Measurements from ENCODE around the gene TCEA2.
"Not testable (repeated sequence)": the region's sequence is repeated elsewhere in the genome, so short reads cannot be mapped to it uniquely, and the experiment has no call there.

Gene TCEA2

DNA sequence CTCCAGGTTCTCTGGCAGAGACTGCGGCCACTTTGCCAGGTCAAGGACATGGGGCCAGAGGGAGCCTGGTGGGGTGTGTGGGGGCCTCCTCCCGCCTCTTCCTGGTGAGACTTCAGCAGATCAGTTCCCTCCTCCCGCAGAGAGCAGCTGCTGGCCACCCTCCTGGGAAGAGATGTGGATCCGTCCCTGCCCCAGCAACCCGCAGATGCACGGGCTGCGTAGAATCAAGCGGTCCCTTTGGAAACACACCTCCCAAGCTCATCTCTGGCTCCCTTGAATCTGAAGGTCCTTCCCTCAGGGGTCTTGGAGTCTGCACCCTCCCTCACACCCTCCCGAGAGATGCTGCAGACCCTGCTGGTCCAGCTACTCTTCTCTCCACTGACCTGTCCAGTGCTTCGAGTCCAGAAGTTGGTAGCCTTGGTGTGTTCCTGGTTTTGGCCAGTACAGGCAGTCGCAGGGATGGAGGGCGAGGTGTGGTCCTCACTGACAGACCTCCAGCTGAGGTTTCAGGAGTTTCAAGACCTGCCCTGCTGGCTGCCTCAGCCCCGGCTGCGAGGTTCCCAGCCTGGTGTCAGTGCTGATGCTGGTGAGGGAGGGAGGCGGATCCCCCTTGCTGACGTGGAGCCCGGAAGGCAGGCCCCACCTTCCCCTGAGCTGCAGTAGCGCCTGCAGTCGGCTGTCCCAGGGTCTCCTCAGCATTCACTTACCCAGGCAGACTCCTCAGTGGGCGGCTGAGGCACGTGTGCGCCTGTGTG, 44.2 kb downstream of the TCEA2 start, which contains the start of gene NPBWR2:
Gene NPBWR2, minus strand, starts transcription at position 585 of the 755 bp plus-strand sequence. CDS start 734 bp downstream, outside the sequence.
- no peak for DNase-seq (ENCODE audit: low read depth in 1 of 2, low spot score in 1 of 2)

- no peak for DNase-seq (ENCODE audit: low read depth in 1 of 2, low spot score in 1 of 2)
Measured at GRCh38 chr20:64107736-64108457, 44.9 kb downstream of the TCEA2 start.

DNA sequence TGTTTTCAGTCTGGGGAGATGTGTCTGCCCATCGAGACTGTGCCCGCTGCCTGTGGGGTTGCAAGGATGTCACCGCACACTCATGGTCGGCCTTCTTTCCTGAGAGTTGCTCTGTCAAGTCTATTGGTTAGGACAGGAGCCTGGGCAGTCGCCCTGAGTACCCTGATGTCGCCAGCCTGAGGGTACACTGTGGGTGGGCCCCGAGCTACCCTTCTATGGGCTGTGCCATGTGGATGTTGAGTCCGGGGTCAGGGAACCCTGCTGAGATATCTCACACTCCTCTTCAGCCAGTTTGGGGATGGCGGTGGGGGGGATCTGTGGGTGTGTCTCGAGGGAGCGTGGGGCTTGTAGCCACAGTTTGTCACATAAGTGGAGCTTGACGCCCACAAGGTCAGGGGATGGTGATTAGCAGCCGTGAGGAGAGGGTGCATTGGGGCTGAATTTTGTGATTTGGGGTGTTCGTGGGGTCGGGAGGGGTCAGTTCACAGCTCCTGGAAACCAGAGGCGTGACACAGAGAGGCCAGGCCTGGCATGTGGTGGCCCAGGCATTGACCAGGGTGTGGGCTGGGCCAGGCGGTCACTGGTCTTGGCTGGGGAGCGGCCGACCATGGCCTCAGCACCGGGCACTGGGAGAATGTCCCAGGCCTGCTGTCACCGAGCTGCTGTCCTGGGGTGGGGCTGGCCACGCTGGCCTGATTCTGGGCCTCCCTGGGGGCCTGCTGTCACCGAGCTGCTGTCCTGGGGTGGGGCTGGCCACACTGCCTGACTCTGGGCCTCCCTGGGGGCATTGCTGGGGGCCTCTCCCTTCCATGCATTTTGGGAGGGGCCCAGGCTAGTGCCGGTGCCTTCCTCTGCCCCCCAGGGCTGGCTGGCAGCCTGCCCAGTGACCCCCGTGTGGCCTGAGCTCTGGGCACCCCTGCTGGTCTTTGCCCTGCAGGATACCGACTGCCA, 46.0 kb downstream of the TCEA2 start:
- DNase-seq (ENCODE audit: low read depth in 1 of 2, low spot score in 1 of 2): no peak

- DNase-seq (ENCODE audit: low read depth in 1 of 2, low spot score in 1 of 2): no peak
Measured at GRCh38 chr20:64109831-64110391, 46.9 kb downstream of the TCEA2 start.

DNA sequence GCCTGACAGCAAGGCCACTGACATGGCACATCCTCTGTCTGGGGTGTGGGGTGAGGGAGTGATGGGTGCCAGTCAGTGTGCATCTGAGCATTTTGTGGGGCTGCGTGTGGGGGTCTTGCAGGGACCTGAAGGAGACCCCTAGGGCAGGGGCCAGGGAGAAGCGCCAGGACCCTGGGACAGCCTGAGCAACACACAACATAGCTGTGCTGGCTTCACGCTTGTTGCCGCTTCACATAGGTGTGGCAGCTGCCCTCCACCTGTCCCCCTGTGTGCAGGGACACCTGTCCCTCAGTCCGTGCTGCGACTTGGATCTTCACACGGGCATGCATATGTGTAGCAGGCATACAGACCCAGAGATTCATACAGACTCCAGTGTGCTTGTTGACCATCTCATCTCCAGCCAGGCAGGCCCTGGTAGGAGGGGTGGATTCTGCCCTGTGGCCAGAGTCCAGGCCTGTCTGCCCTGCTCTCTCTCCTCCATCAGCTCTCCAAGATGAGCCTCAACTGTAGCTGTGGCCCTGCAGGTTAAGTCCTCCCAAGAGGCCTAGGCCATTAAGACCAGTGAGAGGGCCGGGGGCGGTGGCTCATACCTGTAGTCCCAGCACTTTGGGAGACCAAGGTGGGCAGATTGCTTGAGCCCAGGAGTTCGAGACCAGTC, 47.5 kb downstream of the TCEA2 start:
- DNase-seq (ENCODE audit: low read depth in 1 of 2, low spot score in 1 of 2): no peak

DNA sequence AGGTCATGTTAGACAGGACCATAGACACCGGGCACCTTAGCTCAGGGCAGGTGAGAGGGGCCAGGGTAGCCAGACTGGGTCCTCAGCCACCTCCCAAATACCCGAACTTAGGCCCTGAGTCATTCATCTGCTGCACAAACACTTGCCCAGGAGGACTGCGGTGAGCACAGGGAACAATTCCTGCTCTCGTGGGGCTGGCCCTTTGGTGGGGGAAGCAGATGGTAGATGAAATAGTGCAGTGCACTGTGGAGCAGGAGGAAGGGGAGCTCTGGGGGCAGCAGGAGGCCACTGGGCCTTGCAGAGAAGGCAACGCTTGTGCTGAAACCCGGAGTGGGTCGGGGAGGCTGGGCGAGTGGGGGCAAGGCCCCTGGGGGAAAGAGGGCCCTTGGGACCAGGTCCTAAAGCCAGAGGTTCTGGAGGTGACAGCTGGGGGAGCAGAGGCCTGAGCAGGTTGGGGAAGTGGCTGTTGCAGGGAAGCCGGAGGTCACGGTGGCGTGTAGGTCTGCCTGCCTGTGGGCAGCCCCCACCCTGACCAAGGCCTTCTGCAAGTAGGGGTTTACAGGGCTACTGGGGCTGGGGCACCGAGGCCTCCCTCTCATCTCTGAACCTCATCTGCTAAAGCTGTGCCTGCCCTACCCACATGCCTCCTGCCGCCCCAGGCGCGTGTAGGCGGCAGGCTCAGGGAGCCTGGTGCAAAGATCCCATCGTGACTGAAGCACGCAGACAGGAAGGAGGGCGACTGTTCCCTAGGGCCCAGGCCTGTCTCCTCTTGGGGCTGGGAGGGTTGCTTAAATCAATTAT, 49.0 kb downstream of the TCEA2 start:
- DNase-seq (ENCODE audit: low read depth in 1 of 2, low spot score in 1 of 2): no peak

DNA sequence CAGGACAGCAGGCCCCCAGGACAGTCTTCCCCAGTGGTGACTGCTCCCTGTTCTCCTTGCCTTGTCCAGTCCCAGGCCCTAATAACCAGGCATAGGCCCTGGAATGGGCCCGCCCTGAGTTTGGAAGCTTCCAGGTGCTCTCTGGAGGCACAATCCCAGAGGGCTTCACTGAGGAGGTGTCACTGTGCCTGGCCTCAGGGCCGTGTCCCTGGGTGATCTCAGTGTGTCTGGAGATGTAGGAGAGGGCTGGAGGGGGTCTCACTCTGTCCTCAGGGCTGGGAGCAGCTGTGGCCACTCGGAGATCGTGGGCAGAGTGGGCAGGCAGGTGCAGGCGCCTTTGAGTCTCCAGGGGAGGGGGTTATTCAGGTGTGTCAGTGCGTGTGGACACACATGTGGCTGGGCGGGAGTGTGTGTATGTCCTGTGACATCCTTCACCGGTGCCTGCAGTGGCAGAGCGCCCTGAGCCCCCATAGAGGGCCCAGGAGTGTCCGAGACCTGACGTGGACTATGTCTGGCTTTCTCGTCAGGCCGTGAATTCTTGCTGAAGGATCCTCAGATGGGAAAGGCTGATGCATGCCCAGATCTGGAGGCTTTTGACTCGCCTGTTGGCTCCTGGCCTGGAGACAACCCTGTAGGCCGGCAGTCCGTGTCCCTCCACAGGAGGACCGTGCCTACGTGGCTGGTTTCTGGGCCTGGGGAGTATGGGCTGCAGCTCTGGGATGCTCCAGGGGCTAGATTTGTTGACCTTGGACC, 49.9 kb downstream of the TCEA2 start:
- no peak for DNase-seq (ENCODE audit: low read depth in 1 of 2, low spot score in 1 of 2)

DNA sequence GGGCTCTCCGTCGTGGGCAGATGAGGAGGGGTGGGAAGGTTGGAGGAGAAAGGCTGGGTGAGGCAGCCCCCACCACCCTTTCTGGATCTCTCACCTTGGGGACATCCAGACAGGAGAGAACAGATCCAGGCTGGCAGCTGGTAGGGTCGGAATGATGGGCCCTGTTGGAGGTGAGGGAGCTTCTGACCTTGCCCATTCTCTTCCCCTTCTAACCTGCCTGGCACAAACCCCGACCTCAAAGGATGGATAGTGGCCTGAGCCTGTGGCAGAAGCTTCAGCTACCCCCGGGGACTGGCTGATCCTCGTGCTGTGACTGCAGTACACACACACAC, 50.4 kb downstream of the TCEA2 start:
- DNase-seq (ENCODE audit: low read depth in 1 of 2, low spot score in 1 of 2): no peak

GRCh38 chr20:64113796-64114355, 50.9 kb downstream of the TCEA2 start:
- DNase-seq (ENCODE audit: low read depth in 1 of 2, low spot score in 1 of 2): no peak

GRCh38 chr20:64114356-64114971, 51.5 kb downstream of the TCEA2 start:
- DNase-seq (ENCODE audit: low read depth in 1 of 2, low spot score in 1 of 2): no peak

DNA sequence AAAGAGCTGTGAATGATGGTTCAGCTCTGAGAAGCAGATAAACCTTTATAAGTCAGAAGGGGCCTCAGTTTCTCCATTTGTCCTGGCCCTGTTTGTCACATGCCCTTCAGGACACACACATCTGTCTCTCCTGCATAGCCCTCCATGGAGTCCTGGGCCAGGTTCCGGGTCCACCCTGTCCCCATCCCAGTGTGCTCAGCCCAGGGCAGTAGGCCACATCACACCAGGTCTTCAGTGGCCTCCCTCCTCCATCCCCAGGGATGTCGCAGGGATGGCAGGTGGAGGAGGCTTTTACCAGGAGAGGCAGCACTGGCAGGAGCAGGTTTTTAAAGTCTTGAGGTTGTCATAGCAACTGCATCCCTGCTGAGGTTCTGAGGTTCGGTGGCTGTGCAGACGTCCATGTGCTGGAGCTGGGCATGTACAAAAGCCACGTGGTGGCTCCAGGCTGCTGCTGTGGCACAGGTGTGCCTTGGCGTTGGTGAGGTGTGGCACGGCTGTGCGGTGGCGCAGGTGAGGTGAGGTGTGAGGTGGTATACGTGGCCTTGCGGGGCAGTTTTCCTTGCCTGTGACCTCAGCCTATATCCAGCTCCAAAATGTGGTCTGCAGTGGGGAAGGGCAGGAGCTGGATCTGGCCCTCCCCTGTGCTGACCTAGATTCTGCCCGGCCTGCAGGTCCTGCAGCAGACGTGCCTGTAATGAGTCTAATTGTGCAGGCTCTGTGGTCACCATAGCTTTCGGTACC, 52.3 kb downstream of the TCEA2 start:
- DNase-seq (ENCODE audit: low read depth in 1 of 2, low spot score in 1 of 2): no peak

GRCh38 chr20:64116016-64116415, 53.0 kb downstream of the TCEA2 start:
- DNase-seq (ENCODE audit: low read depth in 1 of 2, low spot score in 1 of 2): no peak

- DNase-seq (ENCODE audit: low read depth in 1 of 2, low spot score in 1 of 2): no peak
Measured at GRCh38 chr20:64116541-64117431, 53.8 kb downstream of the TCEA2 start.

GRCh38 chr20:64117432-64117777, 54.4 kb downstream of the TCEA2 start:
- DNase-seq (ENCODE audit: low read depth in 1 of 2, low spot score in 1 of 2): not testable (repeated sequence)

- no peak for DNase-seq (ENCODE audit: low read depth in 1 of 2, low spot score in 1 of 2)
Measured at GRCh38 chr20:64119301-64119680, 56.3 kb downstream of the TCEA2 start.

DNA sequence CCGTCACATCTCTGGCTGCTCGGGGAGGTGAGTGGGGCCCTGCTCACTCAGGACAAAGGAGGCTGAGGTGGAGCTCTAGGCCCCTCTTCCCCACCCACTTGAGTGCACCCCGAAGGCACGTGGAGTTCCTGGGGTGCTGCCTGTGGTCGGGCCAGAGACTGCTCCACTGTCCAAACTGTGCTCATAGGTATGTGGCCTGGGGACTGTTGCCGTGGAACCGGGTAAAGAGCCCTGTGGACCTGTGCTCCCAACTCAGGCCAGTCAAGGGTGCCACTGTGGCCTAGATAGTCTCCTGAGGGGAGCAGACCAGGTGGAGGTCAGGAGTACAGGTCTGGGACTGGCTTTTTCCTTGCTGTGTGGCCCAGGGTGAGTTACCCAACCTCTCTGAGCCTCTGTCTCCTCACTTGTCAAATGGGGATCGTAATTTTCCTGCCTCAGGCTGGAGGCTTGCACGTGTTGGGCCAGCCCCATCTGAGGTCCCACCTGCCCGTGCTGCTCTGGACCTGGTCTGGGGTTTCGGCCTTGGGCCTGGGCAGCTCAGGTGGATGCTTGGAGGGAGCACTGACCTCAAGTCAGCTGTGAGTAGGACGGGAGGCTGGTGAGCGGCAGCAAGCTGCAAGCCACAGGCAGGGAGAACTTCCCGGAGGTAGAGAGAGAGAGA, 56.8 kb downstream of the TCEA2 start:
- no peak for DNase-seq (ENCODE audit: low read depth in 1 of 2, low spot score in 1 of 2)
